NK-92 treated with Interleukin-12 subunit alpha and Interleukin-12 subunit beta, amount 100 ng/mL, for 24 hours (cell line): ENCODE measurements around the gene DRD5.

Experiments used
- DNase-seq: peaks from one replicate; lab custom pipeline; 2025; lab: John Stamatoyannopoulos, UW

DRD5 gene

GRCh38 chr4:9816285-9816684 is 34.9 kb downstream of the DRD5 start:
- DNase-seq: no peak

- DNase-seq: no peak
Observed at GRCh38 chr4:9820343-9820742, 38.9 kb downstream of the DRD5 start.

GRCh38 chr4:9825049-9825448 is 43.6 kb downstream of the DRD5 start:
- no peak for DNase-seq

- DNase-seq: no peak
Observed at GRCh38 chr4:9826551-9826950, 45.1 kb downstream of the DRD5 start.

GRCh38 chr4:9832640-9833039 is 51.2 kb downstream of the DRD5 start:
- DNase-seq: no peak

DNA sequence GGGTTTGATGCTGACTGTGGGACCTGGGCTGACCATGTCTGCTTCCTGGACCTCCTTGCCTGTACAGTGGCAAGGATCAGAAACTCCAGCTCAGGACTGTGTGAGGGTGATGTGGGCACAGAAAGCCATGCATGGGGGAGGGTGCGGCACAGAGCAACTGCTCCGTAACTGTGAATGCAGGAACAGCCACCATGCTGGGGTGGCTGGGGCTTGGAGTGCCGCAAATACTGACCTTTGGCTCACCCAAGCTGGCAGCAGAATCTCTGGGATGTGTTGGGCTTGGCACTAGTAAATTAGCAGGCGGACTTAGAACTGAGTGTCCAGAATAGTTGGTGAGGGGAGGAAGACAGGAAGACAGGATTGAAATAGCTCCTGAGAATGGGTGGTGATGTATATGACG is 52.0 kb downstream of the DRD5 start:
- DNase-seq: no peak
